Neural progenitor cell (in vitro differentiated cells): Measurements from ENCODE around the gene RAB1B.

Experiments used
- EZH2phosphoT487 ChIP-seq: fragments of 200-600 bp; sonication (generic); IDR thresholded peaks from 2 replicates; pipeline ENCODE4 v1.6.1; 2017; ENCODE audit warnings: antibody characterized with exemption
- TF ChIP-seq, protein P1 (sequence below): fragments of 200-600 bp; sonication (generic); IDR thresholded peaks from 2 replicates; pipeline ENCODE4 v1.5.1; 2017; ENCODE audit warnings: antibody characterized with exemption, mild to moderate bottlenecking

DNA sequence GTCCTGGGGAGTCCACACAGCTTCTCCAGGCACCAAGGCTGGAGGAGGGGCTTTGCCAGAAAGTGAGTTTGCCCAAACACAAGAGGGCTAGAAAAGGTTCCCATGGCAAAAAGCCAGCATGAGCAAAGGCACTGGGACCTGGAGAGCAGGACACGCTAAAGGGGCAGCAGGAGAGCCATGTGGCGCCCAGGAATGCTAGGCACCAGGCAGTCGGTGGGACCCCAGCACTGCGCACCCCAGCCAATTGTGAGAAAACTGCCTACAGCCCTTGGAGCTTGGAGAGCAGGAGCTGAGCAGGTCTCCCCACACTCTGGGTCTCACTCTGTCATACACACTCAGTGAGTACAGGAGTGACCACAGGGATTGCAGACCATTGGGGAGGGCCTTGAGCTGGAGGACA, 5.2 kb upstream of the RAB1B start:
- TF ChIP-seq, protein P1, sequence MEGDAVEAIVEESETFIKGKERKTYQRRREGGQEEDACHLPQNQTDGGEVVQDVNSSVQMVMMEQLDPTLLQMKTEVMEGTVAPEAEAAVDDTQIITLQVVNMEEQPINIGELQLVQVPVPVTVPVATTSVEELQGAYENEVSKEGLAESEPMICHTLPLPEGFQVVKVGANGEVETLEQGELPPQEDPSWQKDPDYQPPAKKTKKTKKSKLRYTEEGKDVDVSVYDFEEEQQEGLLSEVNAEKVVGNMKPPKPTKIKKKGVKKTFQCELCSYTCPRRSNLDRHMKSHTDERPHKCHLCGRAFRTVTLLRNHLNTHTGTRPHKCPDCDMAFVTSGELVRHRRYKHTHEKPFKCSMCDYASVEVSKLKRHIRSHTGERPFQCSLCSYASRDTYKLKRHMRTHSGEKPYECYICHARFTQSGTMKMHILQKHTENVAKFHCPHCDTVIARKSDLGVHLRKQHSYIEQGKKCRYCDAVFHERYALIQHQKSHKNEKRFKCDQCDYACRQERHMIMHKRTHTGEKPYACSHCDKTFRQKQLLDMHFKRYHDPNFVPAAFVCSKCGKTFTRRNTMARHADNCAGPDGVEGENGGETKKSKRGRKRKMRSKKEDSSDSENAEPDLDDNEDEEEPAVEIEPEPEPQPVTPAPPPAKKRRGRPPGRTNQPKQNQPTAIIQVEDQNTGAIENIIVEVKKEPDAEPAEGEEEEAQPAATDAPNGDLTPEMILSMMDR, result no peak
- no peak for TF ChIP-seq EZH2phosphoT487
